GM23248 (cell line): ENCODE results near the gene SPON2.

Experiments
- EZH2 ChIP-seq: fragments of 200-600 bp; sonication (generic); IDR thresholded peaks from 2 replicates; pipeline ENCODE4 v1.6.1; 2018; ENCODE audit warnings: antibody characterized with exemption, mild to moderate bottlenecking; ENCODE audit not compliant: insufficient read depth, poor library complexity, severe bottlenecking
- EZH2phosphoT487 ChIP-seq: fragments of 200-600 bp; sonication (generic); IDR thresholded peaks from 2 replicates; pipeline ENCODE4 v1.6.1; 2018; ENCODE audit warnings: antibody characterized with exemption, moderate library complexity, mild to moderate bottlenecking, low read depth; ENCODE audit not compliant: insufficient read depth

- TF ChIP-seq EZH2, result no peak
- TF ChIP-seq EZH2phosphoT487, result no peak
Measured at GRCh38 chr4:1191621-1192020, 19.2 kb upstream of the SPON2 start.
